BJ (cell line): Measurements from ENCODE around the gene SLC8B1. TPM values are rescaled to one million over a fixed set of nuclear protein-coding genes. Genes with fewer than 3 reads are reported as not detected.

Experiments
- CTCF ChIA-PET: fragments of 350-600 bp; formaldehyde crosslinking; extraction: SDS; loops from one replicate; lab custom pipeline; 2021; ENCODE audit warnings: antibody characterized with exemption, inconsistent platforms; lab: Yijun Ruan, JAX
- POLR2A ChIA-PET: fragments of 300-600 bp; sonication (Branson Sonifier 250); formaldehyde crosslinking; extraction: SDS; loops from one replicate; lab custom pipeline; 2021; ENCODE audit warnings: antibody characterized with exemption; lab: Charles Lee
- DNase-seq: peaks from one replicate; pipeline ENCODE4 v3.0.0-alpha.2; 2011; ENCODE audit warnings: low read depth
- H3K27me3 ChIP-seq: 2 replicates; pipeline ENCODE4 v1.6.0; 2011; ENCODE audit warnings: low read length; ENCODE audit not compliant: control insufficient read depth, insufficient read depth
- H3K36me3 ChIP-seq: 2 replicates; pipeline ENCODE4 v1.5.1; 2011; ENCODE audit warnings: low read length; ENCODE audit not compliant: control insufficient read depth, insufficient read depth
- H3K4me3 ChIP-seq: 2 replicates; pipeline ENCODE4 v1.5.1; 2011; ENCODE audit warnings: low read depth, mild to moderate bottlenecking, control low read depth, low read length
- polyA plus RNA-seq: library from polyadenylated mRNA; depleted of rRNA; stranded (reverse); fragments of >200 nt; gene quantifications from 2 replicates; pipeline ENCODE4 v1.2.3, GENCODE V29; 2011
- TF ChIP-seq, protein P1 (sequence below): IDR thresholded peaks from 2 replicates; pipeline ENCODE4 v1.5.1; 2011; ENCODE audit warnings: low read depth, mild to moderate bottlenecking, control low read depth, inconsistent platforms, low read length, moderate library complexity; ENCODE audit not compliant: insufficient read depth

SLC8B1 gene
- polyA plus RNA-seq, 1 experiment, result 27.3 TPM

DNA sequence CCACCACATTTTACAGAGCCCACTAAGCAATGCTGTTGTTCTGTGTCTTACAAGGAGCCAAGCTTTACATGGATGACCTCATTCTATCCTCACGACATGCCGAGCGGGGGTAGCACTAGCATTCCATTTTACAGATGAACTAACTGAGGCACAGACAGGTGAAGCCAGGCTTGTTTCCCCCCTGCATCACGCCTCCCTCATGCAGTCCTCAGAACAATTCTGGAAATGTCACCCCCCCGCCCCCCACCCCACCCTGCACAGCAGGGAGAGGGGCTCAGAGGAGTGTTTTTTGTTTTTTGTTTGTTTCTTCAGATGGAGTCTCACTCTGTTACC is 1.5 kb downstream of the SLC8B1 start:
- Histone ChIP-seq H3K4me3 (no peak overlapping the region), H3K36me3 (peaks cover 4% of the 10 kb centered on the region), H3K27me3 (no peaks in the 10 kb centered on the region)
- no peak for DNase-seq
- POLR2A ChIA-PET, result no interaction called here
- CTCF ChIA-PET, result interaction anchor here (0.8 to 1.0 kb wide), 2 partner anchors 92 to 111 kb away, joined by 3 read pairs; no protein-coding TSS in a partner anchor
- TF ChIP-seq, protein P1, sequence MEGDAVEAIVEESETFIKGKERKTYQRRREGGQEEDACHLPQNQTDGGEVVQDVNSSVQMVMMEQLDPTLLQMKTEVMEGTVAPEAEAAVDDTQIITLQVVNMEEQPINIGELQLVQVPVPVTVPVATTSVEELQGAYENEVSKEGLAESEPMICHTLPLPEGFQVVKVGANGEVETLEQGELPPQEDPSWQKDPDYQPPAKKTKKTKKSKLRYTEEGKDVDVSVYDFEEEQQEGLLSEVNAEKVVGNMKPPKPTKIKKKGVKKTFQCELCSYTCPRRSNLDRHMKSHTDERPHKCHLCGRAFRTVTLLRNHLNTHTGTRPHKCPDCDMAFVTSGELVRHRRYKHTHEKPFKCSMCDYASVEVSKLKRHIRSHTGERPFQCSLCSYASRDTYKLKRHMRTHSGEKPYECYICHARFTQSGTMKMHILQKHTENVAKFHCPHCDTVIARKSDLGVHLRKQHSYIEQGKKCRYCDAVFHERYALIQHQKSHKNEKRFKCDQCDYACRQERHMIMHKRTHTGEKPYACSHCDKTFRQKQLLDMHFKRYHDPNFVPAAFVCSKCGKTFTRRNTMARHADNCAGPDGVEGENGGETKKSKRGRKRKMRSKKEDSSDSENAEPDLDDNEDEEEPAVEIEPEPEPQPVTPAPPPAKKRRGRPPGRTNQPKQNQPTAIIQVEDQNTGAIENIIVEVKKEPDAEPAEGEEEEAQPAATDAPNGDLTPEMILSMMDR, result no peak

DNA sequence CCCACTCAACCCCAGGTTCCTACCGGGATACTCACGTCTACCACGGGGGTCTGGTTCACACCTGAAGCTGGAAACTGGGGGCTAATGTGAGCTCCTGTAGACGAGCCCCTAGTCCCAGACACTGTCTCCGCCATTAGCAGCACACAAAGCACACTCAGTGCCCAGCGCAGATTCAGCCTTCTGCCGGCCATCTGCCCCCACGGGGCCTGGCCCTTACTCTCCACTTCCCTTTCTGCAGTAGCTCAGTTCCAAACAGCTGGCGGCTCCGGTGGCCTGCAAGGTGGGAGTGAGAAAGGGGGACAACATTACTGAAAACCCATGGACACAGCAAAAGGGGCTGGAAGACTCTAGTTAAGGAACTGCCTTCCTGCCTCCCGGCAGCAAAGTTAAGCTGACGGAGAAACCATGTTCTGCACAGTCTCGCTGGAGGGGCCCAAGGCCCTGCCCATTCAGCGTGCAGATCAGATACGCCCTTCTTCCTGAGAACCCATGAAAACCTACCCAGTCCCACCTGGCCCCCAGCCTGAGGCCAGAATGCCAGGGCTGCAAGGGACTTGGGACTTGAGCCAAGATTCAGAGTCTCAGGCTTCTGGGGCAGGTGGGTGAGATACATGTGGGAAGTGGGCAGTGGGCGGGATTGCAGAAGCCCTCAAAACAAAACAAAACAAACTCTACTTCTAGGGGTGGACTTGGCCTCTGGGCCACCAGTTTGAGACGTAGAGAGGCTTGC is 2.1 kb downstream of the SLC8B1 start:
- Histone ChIP-seq H3K27me3 (no peaks in the 10 kb centered on the region), H3K4me3 (no peak overlapping the region), H3K36me3 (peaks cover 5% of the 10 kb centered on the region)
- TF ChIP-seq, protein P1, result no peak
- DNase-seq, result no peak
- ChIA-PET POLR2A (no interaction called here), CTCF (interaction anchor here (0.8 to 1.0 kb wide), 2 partner anchors 92 to 112 kb away, joined by 3 read pairs; no protein-coding TSS in a partner anchor)

DNA sequence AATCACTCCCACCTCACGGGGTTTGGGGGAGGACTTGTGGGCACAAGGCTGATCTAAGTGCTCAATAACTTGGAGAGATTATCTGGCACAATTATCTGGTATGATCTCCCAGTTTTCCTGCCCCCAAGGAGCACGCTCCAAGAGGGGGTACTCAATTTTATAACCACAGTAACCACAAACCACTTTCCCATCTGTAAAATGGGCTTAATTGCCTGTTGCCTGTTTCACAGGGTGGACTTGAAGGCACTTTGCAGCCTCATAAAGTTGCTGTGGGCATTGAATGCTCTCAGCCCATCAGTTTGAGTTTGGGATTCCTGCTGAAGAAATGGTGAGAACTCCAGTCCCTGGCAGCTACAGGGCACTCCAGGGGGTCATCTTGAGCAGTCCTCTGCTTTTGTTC is 4.4 kb downstream of the SLC8B1 start:
- DNase-seq, result no peak
- TF ChIP-seq, protein P1, result no peak
- H3K4me3 ChIP-seq, result no peak overlapping the region
- CTCF ChIA-PET, result no interaction called here
- H3K36me3 ChIP-seq, result peaks cover 5% of the 10 kb centered on the region
- POLR2A ChIA-PET, result no interaction called here
- no peaks in the 10 kb centered on the region for H3K27me3 ChIP-seq

DNA sequence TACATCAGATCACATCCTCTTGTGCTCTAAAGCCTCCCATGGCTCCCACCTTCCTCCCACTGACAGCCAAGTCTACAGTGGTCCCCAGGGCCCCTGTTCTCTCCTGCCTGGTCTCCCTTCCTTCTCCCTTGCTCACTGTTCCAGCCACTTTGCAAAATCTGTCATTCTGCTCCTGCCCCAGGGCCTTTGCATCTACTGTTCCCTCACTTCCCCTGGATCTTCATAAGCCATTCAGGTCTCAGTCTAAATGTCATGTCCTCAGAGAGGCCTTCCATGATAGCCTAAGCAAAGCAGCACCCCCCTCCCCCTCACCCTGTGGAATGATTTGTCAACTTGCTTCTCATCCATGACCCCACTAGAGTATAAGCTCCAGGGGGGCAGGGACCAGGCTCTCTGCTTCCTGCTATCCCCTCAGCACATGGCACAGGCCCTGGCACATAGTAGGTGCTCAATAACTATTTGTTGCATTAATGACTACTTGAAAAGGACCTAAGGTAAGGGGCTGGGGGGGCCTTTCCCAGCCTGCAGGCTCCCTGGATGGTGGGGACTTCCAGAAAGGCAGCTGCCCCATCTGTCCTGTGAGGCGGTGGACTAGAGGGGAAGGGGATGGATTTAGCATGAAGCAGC is 5.0 kb downstream of the SLC8B1 start:
- POLR2A ChIA-PET, result no interaction called here
- H3K4me3 ChIP-seq, result no peak overlapping the region
- TF ChIP-seq, protein P1, result no peak
- CTCF ChIA-PET, result no interaction called here
- H3K36me3 ChIP-seq, result peaks cover 5% of the 10 kb centered on the region
- DNase-seq, result no peak
- H3K27me3 ChIP-seq, result no peaks in the 10 kb centered on the region

DNA sequence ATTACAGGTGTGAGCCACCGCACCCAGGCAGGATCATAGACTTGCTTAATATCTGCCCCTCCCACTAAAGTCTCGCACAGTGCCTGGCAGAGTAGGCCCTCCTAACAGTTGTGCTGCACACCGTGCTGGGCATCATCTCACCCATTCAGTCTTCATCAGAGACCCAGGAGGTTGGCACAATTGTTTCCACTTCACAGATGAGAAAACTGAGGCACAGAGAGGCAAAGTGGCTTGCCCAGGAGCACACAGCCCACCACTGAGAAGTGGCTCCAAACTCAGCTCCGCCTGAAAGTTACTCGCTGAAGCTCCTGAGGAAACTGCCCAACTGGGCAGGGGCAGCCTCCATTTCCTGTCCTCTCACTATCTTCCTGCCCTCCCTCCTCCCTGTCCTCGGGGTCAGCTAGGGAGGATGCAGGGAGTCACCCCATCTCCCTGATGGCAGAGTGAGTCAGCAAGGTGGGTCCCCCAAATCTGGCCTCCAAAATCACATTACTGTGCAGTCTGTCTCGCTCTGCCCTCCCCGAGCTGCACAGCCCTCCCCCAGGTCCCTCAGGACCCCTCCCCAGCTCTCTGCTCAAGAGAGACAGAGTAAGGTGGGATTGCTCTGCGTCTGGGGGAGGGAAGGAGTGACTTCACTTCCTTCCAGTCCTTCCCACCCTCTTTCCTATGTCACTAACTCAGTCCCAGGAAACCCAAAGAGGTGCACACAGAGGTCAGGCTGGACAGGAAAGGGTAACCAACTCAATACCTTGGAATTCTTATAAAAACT is 5.7 kb downstream of the SLC8B1 start:
- ChIA-PET POLR2A (no interaction called here), CTCF (no interaction called here)
- TF ChIP-seq, protein P1, result no peak
- H3K36me3 ChIP-seq, result peaks cover 5% of the 10 kb centered on the region
- no peak for DNase-seq
- no peak overlapping the region for H3K4me3 ChIP-seq
- no peaks in the 10 kb centered on the region for H3K27me3 ChIP-seq
